GM23338 (cell line): ENCODE measurements around the gene GPATCH2.

ENCODE experiments used
- CREB1 ChIP-seq: fragments of 250-450 bp; sonication (Bioruptor Pico); IDR thresholded peaks from 2 replicates; pipeline ENCODE4 v1.5.0; 2020; ENCODE audit warnings: low read depth, mild to moderate bottlenecking, moderate library complexity
- CTCF ChIP-seq, 2 experiments: fragments of 200-600 bp in 1 of 2; sonication (generic) in 1 of 2; conservative IDR thresholded peaks; 2 replicates each; pipeline versions ENCODE4 v1.5.1 to v1.6.1; 2016 to 2017; ENCODE audit warnings: antibody characterized with exemption in 2 of 2, low read depth in 2 of 2, mild to moderate bottlenecking in 2 of 2, moderate library complexity in 1 of 2
- EZH2 ChIP-seq: fragments of 200-600 bp; sonication (generic); IDR thresholded peaks from one replicate; pipeline ENCODE4 v1.8.0; 2017; ENCODE audit warnings: antibody characterized with exemption, mild to moderate bottlenecking, low read depth; ENCODE audit not compliant: unreplicated experiment
- EZH2phosphoT487 ChIP-seq: fragments of 200-600 bp; sonication (generic); IDR thresholded peaks from one replicate; pipeline ENCODE4 v1.8.1; 2018; ENCODE audit warnings: antibody characterized with exemption; ENCODE audit not compliant: unreplicated experiment
- JUNB ChIP-seq: IDR thresholded peaks from one replicate; pipeline ENCODE4 v1.6.1; 2016; ENCODE audit warnings: antibody characterized with exemption; ENCODE audit not compliant: unreplicated experiment
- NANOG ChIP-seq: IDR thresholded peaks from 2 replicates; pipeline ENCODE4 v1.6.1; 2016; ENCODE audit warnings: antibody characterized with exemption, borderline replicate concordance
- POLR2AphosphoS5 ChIP-seq: IDR thresholded peaks from 2 replicates; pipeline ENCODE4 v1.6.1; 2016; ENCODE audit warnings: antibody characterized with exemption, low read depth
- TF ChIP-seq, protein P1 (sequence below): IDR thresholded peaks from 2 replicates; pipeline ENCODE4 v1.6.1; 2016; ENCODE audit warnings: antibody characterized with exemption
- TF ChIP-seq, protein P2 (sequence below): IDR thresholded peaks from one replicate; pipeline ENCODE4 v1.6.1; 2018; ENCODE audit warnings: antibody characterized with exemption; ENCODE audit not compliant: unreplicated experiment

DNA sequence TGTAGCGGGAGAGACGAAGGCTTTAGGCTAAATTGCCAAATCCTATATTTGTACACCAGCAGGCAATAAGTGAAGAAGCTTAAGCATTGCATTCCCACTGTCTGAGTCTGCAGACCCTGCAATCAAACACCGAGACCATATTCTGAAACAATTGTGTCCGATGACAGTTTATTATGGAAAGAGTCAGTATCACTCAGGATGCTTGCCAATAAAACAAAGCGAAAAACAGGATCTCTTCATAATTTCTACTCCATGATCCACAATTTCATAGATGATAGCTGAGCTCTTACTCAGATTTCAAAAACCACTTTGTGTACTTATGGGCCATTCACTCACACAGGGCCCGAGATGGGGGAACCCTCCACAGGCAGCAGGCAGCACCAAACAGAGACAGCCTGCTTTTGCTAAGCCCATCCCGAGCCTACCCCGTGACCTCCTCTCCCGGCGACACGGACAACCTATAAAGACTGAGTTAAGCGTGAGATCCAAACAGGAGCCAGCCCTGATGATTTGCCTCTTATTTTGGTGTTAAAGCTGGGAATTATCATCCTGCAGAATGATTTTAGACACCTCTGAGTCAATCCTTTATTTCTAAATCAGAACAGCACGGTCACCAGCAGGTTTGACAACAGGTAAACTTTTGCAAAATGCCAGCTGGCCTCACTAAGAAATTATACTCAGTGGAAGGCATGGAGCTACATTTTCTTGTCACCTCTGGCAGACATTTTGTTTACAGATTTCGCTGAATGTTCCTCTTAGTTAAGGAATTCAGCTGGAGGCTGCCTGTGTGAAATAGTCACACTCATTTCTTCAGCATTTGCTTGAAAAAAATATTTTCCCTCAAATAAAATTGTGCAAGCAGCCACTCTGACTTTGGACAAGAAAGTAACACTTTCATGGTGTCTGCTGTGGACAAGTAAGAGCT, 212.4 kb downstream of the GPATCH2 start:
- TF ChIP-seq EZH2 (no peak), CTCF (conservative IDR thresholded peaks at IDR 0.05; ENCODE audit: low read depth in 2 of 2) (no peak), NANOG (no peak), JUNB (no peak), CREB1 (CRISPR knock-in tag) (no peak), POLR2AphosphoS5 (no peak), EZH2phosphoT487 (no peak)
- TF ChIP-seq, protein P1, sequence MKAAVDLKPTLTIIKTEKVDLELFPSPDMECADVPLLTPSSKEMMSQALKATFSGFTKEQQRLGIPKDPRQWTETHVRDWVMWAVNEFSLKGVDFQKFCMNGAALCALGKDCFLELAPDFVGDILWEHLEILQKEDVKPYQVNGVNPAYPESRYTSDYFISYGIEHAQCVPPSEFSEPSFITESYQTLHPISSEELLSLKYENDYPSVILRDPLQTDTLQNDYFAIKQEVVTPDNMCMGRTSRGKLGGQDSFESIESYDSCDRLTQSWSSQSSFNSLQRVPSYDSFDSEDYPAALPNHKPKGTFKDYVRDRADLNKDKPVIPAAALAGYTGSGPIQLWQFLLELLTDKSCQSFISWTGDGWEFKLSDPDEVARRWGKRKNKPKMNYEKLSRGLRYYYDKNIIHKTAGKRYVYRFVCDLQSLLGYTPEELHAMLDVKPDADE = no peak
- TF ChIP-seq, protein P2, sequence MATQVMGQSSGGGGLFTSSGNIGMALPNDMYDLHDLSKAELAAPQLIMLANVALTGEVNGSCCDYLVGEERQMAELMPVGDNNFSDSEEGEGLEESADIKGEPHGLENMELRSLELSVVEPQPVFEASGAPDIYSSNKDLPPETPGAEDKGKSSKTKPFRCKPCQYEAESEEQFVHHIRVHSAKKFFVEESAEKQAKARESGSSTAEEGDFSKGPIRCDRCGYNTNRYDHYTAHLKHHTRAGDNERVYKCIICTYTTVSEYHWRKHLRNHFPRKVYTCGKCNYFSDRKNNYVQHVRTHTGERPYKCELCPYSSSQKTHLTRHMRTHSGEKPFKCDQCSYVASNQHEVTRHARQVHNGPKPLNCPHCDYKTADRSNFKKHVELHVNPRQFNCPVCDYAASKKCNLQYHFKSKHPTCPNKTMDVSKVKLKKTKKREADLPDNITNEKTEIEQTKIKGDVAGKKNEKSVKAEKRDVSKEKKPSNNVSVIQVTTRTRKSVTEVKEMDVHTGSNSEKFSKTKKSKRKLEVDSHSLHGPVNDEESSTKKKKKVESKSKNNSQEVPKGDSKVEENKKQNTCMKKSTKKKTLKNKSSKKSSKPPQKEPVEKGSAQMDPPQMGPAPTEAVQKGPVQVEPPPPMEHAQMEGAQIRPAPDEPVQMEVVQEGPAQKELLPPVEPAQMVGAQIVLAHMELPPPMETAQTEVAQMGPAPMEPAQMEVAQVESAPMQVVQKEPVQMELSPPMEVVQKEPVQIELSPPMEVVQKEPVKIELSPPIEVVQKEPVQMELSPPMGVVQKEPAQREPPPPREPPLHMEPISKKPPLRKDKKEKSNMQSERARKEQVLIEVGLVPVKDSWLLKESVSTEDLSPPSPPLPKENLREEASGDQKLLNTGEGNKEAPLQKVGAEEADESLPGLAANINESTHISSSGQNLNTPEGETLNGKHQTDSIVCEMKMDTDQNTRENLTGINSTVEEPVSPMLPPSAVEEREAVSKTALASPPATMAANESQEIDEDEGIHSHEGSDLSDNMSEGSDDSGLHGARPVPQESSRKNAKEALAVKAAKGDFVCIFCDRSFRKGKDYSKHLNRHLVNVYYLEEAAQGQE = no peak
